GM12864 (cell line): ENCODE measurements around the gene ZNF469.

Experiments used
- DNase-seq: peaks from one replicate; pipeline ENCODE4 v3.0.0-alpha.2; 2011; ENCODE audit warnings: low read depth
- H3K4me3 ChIP-seq: 2 replicates; pipeline ENCODE4 v1.5.1; 2011; ENCODE audit warnings: mild to moderate bottlenecking, low read depth, low read length, control low read depth
- TF ChIP-seq, protein P1 (sequence below): IDR thresholded peaks from 2 replicates; pipeline ENCODE4 v1.5.1; 2011; ENCODE audit warnings: low read depth, mild to moderate bottlenecking, moderate library complexity, low read length, control low read depth, inconsistent platforms; ENCODE audit errors: missing control alignments

The ZNF469 gene

DNA sequence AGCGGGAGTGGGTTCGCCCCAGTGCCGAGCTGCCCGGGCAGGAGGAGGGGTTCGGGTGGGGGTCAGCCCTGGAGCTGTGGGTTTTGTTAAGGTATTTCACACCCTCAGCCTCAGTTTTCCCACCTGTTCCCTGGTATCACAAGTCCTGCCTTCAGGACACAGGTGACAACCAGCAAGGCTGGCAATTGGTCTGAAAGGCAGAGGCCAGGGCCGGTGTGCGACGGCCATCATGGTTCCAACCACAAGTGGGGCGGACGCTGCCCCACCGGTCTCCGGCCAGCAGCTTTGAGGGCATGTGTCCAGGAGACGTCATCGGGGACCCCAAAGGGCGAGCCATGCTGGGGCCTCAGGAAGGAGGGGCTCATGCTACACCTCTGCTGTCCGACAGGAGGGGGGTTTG is 10.8 kb downstream of the ZNF469 start:
- no peak for DNase-seq
- TF ChIP-seq, protein P1, sequence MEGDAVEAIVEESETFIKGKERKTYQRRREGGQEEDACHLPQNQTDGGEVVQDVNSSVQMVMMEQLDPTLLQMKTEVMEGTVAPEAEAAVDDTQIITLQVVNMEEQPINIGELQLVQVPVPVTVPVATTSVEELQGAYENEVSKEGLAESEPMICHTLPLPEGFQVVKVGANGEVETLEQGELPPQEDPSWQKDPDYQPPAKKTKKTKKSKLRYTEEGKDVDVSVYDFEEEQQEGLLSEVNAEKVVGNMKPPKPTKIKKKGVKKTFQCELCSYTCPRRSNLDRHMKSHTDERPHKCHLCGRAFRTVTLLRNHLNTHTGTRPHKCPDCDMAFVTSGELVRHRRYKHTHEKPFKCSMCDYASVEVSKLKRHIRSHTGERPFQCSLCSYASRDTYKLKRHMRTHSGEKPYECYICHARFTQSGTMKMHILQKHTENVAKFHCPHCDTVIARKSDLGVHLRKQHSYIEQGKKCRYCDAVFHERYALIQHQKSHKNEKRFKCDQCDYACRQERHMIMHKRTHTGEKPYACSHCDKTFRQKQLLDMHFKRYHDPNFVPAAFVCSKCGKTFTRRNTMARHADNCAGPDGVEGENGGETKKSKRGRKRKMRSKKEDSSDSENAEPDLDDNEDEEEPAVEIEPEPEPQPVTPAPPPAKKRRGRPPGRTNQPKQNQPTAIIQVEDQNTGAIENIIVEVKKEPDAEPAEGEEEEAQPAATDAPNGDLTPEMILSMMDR, result no peak
- no peak overlapping the region for H3K4me3 ChIP-seq

DNA sequence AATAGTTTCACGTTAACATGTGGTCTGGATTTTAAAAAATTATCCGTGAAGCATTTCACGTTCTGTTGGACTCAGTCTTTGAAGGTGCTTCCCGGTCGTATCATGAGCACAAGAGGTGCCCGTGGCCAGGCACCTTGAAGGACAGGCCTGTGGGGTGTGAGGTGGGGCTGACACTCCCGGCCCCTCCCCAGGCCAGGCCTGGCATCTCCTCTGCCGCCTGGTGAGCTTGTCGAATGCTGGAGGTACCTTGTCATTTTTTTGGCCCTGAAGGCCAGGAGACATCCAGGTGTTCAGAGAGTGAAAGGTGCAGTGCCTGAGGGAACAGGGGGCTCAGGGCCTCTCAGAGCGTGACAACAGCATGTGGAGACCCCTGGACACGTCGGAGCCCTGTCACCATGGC is 11.7 kb downstream of the ZNF469 start:
- H3K4me3 ChIP-seq, result no peak overlapping the region
- TF ChIP-seq, protein P1, result no peak
- no peak for DNase-seq

DNA sequence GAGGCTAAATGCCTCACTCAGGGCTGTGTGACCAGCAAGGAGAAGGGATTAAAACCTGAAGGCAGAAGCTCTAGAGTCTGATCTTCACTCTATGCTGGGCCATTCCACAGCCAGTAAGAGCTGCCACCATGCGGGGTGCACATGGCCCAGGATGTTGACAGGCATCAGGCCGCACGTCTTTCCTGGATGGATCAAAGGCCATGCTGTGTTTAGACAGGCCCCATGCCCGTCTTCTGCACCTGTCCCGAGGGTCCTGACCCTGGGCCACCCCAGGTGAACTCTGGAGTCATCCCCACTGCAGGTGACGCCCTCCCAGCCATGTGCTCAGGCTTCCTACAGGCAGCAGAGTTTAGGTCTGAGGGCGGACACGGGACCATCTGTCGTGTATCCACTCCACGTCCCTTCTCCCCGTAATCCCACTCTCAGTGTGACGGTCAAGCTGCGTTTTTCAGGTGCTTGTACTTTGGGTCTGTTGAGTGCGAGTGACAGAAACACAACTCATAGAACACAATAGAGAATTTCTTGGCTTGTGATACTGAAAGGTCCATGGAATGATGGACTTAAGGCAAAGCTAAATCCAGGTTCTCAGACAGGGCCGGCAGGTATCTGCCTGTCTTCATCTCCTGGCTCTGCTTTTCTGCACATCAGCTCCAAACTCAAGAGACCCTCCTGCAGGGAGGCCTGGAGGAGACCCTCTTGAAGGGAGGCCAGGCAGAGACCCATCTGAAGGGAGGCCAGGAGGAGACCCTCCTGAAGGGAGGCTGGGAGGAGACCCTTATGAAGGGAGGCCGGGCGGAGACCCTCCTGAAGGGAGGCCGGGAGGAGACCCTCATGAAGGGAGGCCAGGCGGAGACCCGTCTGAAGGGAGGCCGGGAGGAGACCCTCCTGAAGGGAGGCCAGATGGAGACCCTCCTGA is 13.2 kb downstream of the ZNF469 start:
- no peak for DNase-seq
- TF ChIP-seq, protein P1, result no peak
- no peak overlapping the region for H3K4me3 ChIP-seq

DNA sequence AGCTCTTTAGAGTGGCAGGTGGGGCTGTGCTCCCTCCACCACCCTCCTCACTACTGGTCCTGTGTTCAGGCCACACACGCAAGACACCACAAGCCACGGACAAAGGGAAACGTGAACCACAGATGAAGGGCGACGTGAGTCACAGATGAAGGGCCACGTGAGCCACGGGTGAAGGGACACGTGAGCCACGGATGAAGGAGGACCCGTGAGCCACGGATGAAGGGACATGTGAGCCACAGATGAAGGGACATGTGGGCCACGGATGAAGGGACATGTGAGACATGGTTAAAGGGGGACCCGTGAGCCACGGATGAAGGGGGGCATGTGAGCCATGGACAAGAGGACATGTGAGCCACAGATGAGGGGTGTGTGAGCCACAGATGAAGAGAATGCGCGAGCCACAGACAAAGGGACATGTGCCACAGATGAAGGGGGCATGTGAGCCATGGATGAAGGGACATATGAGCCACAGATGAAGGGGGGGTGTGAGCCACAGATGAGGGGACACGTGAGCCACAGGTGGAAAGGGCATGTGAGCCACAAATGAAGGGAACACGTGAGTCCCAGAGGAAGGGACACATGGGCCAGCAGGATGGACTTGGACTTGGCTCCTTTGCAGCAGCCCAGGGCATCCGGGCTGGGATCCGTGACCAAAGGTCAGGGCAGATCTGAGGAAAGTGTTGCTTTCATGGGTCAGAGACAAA is 15.6 kb downstream of the ZNF469 start:
- H3K4me3 ChIP-seq, result no peak overlapping the region
- TF ChIP-seq, protein P1, result no peak
- DNase-seq, result no peak

DNA sequence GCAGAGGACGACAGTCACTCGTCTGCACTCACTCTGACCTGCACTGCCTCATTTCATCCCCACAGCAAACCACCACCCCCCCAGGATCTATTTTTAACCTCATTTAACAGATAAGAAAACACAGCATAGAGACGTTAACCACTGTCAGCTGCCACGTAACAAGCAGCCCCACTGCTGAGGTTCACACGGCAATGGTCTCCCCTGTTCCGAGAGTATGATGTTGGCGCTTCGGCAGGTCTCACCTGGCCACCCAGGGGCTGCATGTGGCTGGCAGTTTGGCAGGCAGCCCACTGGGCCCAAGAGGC is 16.1 kb downstream of the ZNF469 start:
- H3K4me3 ChIP-seq, result no peak overlapping the region
- no peak for DNase-seq
- TF ChIP-seq, protein P1, result no peak

DNA sequence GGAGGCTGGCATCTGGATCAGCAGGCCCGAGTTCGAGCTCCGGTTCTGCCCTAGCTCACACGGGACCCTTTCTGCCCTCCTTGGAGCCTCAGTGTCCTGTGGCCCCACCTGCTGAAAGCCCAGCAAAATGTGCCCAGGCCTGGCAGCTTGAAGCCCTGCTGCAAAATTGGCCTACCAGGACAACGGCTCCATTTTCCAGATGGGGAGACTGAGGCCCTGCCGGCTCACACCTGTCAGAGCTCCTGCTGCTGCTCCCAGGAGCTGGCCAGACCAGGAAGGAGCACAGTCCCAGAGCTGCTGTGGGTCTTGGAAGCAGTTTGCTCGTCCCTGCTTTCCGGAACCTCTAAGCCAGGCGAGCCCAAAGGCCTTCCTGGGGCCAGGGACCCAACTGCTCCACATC is 17.4 kb downstream of the ZNF469 start:
- TF ChIP-seq, protein P1, result no peak
- H3K4me3 ChIP-seq, result no peak overlapping the region
- no peak for DNase-seq
